Stimulated activated CD4-positive, alpha-beta T cell treated with anti-CD3 and anti-CD28 coated beads, TNF-alpha, amount 100 ng/mL, for 24 hours (primary cell): ENCODE data around the gene DESI2.
"Not testable (repeated sequence)": the region's sequence is repeated elsewhere in the genome, so short reads cannot be mapped to it uniquely, and the experiment has no call there.

Source experiments
- DNase-seq, 3 experiments: peaks; one replicate each; pipeline ENCODE4 v3.0.0-alpha.2; 2020; ENCODE audit warnings: low read depth in 3 of 3

The DESI2 gene

DNA sequence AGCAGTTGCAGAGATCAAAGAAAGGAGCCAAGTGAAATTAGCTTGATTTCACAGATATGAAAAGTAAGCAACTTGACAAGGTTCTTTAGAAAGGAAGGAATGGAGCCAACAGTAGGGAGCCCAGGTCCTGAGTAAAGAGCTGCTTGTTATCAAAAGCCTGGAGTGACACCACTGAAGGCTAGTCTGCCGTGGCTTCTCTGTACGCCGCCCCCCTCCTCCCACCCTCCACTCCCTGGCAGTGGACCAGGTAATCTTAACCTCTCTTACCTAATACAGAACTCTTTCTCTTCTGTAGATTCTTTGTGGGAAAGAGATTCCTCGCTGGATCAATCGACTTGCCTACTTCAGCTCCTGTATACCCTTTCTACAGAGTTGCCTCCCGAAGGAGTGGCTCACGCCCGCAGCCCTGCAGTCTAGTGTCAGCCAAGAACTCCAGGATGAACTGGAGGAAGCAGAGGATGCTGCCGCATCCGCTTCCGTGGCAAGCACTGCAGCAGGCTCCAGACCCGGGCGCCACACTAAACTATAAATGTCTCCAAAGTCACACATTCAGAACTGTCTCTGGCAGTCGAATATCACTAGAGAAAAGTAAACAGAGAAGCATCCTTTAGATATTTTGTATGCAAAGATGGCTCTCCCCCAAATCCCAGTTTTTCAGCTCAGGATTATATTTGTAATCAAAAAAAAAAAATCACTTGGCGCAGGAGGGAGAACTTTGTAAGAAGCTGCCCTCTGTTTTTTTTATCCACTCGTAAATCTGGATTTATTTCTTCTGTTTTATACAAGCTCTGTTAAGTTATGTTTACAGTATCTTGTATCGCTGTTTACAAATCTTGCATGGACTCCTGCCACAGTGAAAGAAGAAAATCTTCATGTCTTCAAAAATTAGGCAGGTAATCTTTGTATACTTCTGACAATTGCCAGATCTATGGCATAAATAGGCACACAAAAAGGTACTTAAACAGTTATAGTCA lies 52.6 kb downstream of the DESI2 start:
- DNase-seq: no peak

DNA sequence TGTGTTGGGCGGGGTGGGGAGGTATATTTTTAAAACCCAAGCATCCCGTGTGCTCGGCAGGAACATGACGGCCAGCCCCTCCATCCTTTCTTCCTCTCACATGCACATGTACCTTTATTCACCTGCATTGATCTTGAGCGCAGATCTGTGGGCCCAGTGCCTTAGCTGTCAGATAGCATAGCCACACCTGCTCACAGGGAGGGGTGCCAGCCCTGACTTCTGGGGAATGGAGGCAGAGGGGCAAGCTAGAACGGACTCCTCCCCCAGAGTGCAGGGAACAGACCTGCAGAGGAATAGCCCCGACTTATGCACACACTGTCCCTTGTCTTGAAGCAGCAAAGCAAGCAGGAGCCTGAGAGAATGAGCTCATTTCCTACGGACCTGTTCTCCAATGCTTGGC lies 56.1 kb downstream of the DESI2 start:
- DNase-seq: no peak

DNA sequence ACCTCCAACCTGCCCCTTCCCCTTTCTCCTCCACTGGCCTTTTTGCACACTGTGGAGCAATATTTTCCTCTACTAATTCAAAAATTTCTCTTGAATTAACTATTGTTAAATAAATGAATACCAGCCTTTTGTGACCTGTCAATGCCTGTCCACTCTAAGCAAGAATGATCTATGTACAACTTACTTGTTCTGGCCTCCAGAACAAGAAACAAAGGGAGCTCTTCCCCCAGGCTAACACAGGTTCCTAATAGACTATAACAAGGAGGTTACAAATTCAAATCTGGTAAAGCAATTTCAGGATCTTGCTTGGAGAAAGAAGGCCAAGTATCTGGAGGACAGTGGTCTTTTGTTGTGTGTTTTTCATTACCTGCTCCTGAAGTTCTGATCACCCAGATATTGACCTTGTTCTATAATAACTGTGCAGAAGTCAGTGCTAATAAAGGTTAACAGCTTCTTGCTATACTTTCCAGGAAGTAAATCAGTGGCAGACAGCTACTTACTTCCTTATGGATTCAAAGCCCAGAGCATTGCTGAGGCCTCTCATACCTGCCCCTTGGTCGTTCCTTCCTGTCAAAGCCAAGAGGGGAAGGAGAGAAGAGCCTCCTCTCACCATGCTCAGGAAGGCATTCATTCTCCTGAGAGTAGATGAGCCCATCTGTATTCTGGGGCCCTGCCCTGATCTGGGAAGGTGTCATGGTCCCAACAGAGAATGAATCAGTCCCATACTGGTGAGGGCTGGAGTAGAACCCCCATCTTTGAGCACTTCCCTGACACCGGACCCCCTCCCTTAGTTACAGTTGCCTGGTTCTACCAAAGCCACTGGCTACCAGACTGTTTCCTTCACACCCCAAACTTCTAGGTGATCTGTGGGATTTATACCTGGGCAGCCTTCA lies 56.8 kb downstream of the DESI2 start:
- DNase-seq: no peak

DNA sequence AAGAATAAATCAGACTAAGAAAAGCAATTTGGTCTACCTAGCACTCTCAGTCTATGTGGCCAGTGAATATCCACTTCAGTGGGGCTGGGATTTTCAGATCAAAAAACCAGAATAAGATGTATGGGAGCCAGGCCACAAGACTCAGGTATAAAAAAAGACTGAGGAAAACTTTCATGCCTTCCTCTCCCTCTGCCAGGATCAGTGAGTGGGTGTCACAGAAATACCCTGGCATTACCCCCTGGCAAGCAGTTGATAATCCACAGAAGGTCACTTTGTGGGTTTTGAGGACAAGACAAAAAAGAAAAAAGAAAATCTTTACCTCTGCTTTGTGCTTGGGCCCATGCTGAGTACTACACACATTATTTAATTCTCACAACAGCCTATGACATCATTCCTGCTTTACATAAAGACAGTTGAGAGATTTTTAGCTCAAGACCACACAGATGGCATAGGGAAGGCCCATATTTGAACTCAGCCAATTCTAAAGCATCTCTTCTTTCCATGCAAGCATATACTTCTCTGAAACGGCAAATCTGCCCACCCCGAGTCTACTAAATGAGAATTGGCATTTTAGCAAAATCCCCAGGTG lies 57.6 kb downstream of the DESI2 start:
- DNase-seq: no peak

DNA sequence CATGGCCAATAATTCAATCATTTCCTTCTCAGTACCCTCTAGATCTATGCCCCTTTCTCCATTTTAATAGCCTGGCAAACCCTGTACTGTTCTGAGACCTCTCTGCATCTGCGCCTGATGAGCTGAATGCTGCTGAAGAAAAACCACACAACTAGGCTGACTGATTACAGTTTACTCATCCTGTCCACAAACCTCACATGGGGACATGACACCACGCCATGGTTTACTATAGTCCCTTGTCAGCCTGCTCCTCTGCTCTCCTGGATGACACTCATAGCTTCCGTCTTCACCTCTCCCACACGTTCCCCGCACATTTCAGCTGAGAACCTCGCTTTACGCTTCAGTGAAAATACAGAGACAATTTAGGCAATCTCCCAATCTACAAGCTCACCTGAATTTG lies 59.7 kb downstream of the DESI2 start:
- DNase-seq: no peak

DNA sequence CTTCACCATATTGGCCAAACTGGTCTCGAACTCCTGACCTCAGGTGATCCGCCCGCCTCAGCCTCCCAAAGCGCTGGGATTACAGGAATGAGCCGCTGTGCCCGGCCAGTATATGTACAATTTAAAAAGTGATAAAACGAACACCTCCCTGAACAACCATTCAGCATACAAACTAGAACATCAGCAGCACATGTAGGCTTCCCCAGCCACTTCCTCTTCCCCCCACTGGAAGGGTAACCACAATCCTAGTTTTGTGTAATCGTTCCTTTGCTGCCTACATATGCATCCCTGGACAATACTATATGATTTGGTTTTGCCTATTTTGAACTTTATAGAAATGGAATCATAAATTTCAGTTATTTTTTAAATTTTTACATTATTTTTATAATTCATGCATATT lies 60.4 kb downstream of the DESI2 start:
- DNase-seq: no peak

DNA sequence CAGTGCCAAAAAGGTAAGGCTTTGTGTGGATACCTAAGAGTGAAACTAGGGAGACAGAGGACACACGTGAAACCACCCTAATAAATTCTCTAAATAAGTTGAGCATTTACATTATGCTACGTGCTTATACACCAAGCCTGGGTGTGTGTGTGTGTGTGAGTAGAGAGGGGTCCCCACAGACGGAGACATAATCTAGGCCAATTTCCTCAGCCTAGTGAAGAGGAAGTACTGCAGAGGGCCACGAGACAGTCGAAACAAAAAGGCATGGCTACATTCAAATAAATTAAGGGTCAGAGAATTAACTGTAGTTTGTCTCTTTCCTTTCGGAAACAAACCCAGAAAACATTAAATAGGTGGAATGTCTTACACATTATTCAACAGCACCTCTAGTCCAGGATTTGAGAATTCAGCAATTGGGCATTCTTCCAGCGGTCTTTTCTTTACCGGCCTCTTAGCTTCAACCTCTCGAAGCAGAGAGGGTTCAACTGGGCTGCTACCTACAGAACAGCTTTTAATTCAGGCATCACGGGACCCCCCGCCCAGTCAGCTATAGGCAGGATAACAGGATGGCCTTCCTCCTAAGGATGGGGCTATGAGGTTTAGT lies 75.0 kb downstream of the DESI2 start:
- DNase-seq: no peak

DNA sequence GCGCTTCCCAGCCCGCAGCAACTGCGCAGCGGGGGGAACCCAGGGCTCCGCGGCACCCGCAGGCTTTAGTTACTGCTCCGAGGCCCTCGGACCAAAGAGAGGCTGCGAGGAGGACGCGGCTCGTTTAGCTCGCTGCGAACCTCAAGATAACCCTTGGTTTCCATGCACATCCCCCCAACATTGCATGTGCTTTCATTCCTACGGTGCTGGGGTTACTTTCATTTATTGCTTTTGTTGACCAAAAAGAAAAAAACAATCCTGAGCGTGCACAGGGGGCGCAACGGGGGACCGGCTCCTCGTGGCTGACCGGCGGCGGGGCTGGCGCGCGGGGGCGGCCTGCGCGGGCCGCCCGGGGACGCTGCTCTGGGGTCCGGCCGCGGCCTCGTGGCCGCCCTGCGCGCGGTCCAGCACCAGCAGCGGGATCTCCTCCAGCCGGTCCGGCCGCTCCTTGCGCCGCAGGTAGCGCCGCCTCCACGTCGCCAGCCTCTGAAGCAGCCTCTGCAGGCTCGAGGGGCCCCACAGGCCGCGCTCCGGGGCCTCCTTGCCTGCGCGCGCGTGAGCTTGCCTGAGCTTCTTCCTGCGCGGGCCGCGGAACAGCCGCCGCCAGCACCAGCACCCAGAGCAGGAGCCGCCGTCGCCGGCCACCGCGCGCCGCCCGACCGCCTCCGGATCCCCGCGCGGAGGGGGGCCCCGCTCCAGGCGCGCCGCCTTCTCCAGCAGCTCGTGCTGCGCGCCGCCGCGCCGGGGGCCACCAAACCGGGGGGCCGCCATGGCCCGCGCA lies 77.4 kb downstream of the DESI2 start:
- peak in 1 of 3 experiments; percentile 18 for DNase-seq

DNA sequence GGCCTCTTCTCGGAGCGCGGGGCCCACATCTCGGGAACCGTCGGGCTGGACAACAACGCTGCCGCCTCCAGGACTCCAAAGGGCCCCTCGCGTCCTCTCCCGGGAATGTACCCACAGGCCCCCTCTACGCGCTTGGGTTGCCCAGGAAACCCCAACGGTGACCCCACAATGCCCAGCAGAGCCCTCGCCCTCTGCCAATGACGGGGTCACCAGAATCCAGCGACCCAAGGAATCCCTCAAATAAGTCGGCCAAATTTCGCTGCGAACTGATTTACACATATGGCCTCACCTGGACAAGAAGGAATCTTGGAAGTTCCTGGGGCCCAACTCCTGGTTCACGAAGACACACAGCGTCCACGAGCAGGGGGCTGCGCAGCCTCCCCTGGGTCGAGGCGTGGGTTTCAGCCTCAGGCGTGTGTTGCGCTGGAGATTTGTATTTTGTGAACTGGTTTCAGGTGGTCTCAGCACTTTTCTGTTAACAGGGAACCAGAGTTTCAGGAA lies 78.1 kb downstream of the DESI2 start:
- no peak for DNase-seq

DNA sequence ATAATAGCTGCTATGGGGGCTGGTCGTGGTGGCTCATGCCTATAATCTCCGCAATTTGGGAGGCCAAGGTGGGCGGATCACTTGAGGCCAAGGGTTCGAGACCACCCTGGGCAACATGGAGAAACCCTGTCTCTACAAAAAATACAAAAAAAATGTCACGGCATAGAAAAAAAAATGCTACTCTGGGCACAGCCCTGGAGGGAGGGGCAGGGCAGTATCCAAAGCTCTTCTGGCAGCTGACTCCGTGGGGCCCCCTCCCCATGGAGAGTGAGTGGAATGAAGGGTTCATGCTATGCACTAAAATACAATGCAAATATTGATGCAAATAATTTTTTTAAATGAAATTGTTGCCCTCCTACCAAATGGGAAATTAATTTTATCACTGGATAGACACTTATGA lies 78.7 kb downstream of the DESI2 start:
- DNase-seq: no peak

DNA sequence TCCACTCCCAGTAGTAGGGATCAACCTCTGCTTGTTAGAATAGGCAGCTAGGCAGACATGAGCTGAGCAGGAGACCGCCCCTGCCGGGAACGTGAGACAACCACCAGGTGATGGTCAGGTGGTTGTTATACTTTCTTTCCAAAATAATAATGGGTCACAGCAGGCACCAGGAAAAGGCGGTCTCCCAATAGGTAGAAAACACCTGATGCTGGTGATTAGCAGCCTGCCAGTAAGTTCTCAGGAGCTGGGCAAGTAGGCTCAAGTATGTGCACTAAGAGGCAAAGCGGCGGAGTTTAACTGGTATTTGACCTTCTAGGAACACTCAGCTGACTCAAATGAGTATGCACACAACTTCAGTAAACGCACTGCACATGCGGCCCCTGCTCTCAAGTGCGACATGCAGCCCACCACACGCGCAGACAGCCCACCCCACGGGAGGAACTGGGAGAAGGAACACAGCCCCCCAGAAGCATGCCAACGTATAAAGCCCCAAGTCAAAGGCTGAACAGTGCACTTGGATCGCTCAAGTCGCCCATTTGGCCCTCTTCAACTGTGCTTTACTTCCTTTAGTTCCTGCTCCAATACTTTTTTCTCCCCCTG lies 80.0 kb downstream of the DESI2 start:
- no peak for DNase-seq

DNA sequence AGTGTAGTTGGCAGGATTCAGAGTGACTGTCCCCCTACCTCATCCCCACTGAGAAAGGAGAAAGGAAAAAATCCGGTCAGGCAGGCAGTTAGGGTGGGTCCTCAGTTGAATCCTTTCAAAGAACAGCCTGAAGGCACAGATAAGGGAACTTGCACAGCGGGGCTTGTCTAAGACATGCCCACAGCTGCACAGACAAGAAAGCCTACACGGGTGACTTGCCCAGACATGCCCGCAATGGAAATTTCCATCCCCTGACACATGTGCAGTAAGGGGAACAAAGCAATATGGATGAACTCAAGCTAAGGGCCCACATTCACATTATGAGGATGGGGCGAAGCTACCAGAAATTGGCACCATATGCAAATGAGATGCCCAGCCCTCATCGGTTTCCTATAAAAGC lies 82.5 kb downstream of the DESI2 start:
- DNase-seq: no peak

DNA sequence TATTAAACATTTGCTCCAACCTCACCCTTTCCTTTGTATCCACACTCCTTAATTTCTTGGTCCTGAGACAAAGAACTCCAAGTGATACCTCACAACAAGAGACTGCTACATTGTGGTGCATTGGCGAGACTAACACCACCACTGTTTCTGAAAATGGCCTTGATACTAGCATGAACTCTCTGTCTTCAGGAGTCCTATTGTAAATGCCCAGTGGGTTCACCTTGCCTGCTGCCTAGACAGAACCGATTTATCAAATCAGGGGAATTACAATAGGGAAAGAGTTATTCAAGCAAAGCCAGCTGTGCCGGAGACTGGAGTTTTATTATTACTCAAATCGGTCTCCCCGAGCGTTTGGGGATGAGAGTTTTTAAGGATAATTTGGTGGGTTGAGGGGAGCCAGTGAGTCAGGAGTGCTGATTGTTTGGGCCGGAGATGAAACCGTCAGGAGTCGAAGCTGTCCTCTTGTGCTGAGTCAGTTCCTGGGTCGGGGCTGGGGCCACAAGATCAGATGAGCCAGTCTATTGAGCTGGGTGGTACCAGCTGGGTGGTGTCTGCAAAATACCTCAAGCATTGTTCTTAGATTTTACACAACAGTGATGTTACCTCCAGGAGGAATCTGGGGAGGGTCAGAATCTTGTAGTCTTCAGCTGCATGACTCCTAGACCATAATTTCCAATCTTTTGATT lies 83.1 kb downstream of the DESI2 start:
- DNase-seq: no peak

DNA sequence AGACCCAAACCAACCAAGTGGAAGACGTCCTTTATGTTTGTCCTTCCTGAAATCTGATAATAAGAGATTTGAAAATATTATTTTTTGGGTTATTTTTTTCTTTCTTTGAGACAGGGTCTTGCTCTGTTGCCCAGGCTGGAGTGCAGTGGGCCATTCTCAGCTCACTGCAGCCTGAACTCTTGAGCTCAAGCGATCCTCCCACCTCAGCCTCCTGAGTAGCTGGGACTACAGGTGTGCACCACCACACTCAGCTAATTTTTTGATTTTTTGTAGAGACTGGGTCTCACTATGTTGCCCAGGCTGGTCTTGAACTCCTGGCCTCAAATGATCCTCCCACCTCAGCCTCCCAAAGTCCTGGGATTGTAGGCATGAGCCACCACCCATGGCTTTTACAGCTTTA lies 86.2 kb downstream of the DESI2 start:
- DNase-seq: not testable (repeated sequence)

DNA sequence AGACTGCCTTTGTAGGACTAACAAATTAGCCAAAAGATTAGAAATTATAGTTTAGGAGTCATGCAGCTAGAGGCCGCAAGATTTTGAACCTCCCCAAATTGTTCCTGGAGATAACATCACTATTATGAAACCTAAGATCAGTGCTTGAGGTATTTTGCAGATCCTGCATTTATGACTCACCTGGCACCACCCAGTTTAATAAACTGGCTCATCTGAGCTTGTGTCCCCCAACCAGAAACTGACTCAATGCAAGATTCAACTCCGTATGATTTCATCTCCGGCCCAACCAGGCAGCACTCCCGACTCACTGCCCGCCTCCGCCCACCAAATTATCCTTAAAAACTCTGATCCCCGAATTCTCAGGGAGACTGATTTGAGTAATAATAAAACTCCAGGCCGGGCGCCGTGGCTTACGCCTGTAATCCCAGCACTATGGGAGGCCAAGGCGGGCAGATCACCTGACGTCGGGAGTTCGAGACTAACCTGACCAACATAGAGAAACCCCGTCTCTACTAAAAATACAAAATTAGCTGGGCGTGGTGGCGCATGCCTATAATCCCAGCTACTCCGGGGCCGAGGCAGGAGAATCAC lies 87.2 kb downstream of the DESI2 start:
- not testable (repeated sequence) for DNase-seq

DNA sequence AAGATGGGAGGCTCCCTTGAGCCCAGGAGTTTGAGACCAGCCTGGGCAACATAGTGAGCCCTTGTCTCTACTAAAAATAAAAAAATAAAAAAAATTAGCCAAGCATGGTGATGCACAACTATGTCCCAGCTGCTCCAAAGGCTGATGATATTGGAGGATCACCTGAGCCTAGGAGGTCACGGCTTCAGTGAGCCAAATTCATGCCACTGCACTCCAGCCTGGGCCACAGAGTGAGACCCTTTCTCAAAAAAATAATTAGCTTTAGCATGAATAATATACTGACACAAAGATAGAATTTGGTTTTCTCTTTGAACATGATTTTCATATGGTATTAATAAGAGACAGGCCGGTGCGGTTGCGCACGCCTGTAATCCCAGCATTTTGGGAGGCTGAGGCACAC lies 88.8 kb downstream of the DESI2 start:
- DNase-seq: no peak

DNA sequence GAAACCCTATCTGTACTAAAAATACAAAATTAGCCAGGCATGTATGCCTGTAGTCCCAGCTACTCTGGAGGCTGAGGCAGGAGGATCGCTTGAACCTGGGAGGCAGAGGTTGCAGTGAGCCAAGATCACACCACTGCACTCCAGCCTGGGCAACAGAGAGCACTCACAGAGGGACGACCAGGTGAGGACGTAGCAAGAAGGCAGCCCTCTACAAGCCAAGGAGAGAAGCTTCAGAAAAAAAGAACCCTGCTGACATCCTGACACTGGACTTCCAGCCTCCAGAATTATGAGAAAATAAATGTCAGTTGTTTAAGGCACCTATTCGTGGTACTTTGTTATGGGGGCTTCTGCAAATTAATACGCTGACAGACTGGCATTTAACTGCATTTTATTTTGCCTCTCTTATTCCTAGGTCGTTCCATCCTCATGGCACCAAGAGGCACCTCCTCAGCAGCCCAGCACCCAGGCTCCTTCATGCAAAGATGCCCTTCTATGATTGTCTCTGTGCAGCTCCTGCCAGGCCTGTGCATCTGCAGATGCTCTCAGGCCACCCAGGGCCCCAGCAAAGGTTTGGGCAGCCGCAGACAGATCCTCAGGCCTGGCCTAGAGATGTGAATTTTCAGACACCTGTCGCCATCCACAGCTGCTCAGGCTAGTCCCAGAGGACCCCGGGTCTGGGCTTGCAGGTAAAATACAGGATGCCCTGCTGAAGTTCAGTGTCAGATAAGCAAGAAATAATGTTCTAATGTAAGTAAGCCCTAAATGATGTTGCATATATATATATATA lies 96.5 kb downstream of the DESI2 start:
- DNase-seq: no peak

DNA sequence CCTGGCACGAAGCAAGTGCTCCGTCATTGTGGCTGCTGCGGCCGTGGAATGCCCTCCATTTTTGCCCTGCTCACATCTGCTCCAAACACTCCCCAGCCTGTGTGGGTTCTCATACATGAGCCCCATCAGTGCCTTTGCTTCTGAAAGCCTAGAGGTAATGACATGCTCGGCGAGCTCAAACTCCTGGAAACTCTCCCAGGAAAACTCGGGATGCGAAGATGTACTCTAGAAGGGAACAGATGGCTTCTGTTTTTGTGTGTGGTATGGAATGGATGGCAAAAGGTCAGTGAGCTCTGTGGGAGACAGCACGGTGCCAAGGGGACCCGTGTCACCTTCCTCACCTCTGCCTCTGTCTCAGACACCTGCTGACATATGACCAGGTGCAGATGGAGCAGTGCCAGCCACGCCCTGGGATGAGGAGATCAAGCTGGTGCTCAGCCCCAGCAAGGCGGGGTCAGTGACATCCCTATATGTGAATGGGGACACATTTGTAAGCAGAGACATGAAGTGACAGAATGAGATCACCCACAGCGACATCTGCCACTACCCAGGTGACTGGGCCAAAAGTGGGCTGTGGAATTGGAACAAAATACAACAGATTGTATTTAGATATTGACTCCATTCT lies 98.5 kb downstream of the DESI2 start:
- no peak for DNase-seq
